IMR-90 (cell line): ENCODE data around the gene WFDC5. TPM values are rescaled to one million over a fixed set of nuclear protein-coding genes. Genes with fewer than 3 reads are reported as not detected.

Source experiments
- ATAC-seq: fragments of 200-7000 bp; cut with Tn5 transposase; 2 replicates; pipeline ENCODE4 v1.9.1; 2020; ENCODE audit warnings: low read depth, mild to moderate bottlenecking, moderate library complexity
- BruUV-seq: library from RNA; stranded (reverse); fragments of 400-500 nt; replicated peaks from 2 replicates; lab custom pipeline; 2021; lab: Mats Ljungman, UMichigan
- CTCF ChIA-PET: fragments of 300-600 bp; formaldehyde crosslinking; extraction: SDS; loops from one replicate; lab custom pipeline; 2021; ENCODE audit warnings: antibody characterized with exemption; lab: Yijun Ruan, JAX
- POLR2A ChIA-PET: fragments of 300-600 bp; sonication (Branson Sonifier 250); formaldehyde crosslinking; loops from one replicate; lab custom pipeline; 2022; ENCODE audit warnings: antibody characterized with exemption; ENCODE audit not compliant: unreplicated experiment; lab: Charles Lee
- DNase-seq: peaks from one replicate; pipeline ENCODE4 v3.0.0; 2013
- H2AFZ ChIP-seq: replicated peaks from 2 replicates; pipeline ENCODE3; 2013; ENCODE audit warnings: low read length, mild to moderate bottlenecking; ENCODE audit not compliant: poor library complexity
- H2AK5ac ChIP-seq: 2 replicates; pipeline ENCODE4 v1.6.1; 2013; ENCODE audit warnings: low read depth, low read length, inconsistent platforms
- H2AK9ac ChIP-seq: replicated peaks from 2 replicates; pipeline ENCODE3; 2013; ENCODE audit warnings: mild to moderate bottlenecking, low read depth, low read length, moderate library complexity; ENCODE audit not compliant: poor library complexity
- H2BK120ac ChIP-seq: 2 replicates; pipeline ENCODE4 v1.6.1; 2013; ENCODE audit warnings: low read depth, low read length, inconsistent platforms
- H2BK15ac ChIP-seq: 3 replicates; pipeline ENCODE4 v1.6.1; 2013; ENCODE audit warnings: low read depth, low read length, inconsistent platforms
- H2BK20ac ChIP-seq: 2 replicates; pipeline ENCODE4 v1.6.1; 2013; ENCODE audit warnings: low read depth, mild to moderate bottlenecking, inconsistent platforms, low read length, moderate library complexity
- H2BK5ac ChIP-seq: 2 replicates; pipeline ENCODE4 v1.6.1; 2013; ENCODE audit warnings: mild to moderate bottlenecking, low read depth, low read length, inconsistent platforms; ENCODE audit not compliant: poor library complexity, severe bottlenecking
- H3K14ac ChIP-seq: replicated peaks from 2 replicates; pipeline ENCODE4 v1.6.1; 2013; ENCODE audit warnings: low read depth, low read length, inconsistent platforms
- H3K18ac ChIP-seq: 2 replicates; pipeline ENCODE4 v1.6.1; 2013; ENCODE audit warnings: low read depth, low read length, control low read depth
- H3K23ac ChIP-seq: 2 replicates; pipeline ENCODE4 v1.6.1; 2013; ENCODE audit warnings: low read depth, low read length, inconsistent platforms
- H3K27ac ChIP-seq: 2 replicates; pipeline ENCODE4 v1.5.1; 2013; ENCODE audit warnings: mild to moderate bottlenecking, control low read depth, low read length; ENCODE audit not compliant: insufficient read depth
- H3K27me3 ChIP-seq: 2 replicates; pipeline ENCODE4 v1.6.1; 2013; ENCODE audit warnings: low read length; ENCODE audit not compliant: control insufficient read depth, insufficient read depth
- H3K36me3 ChIP-seq: 2 replicates; pipeline ENCODE4 v1.6.1; 2013; ENCODE audit warnings: low read length, mixed read lengths; ENCODE audit not compliant: control insufficient read depth, insufficient read depth
- H3K4ac ChIP-seq: 2 replicates; pipeline ENCODE4 v1.6.1; 2013; ENCODE audit warnings: low read depth, low read length, inconsistent platforms
- H3K4me1 ChIP-seq: 2 replicates; pipeline ENCODE4 v1.6.1; 2013; ENCODE audit warnings: low read length, mixed read lengths; ENCODE audit not compliant: control insufficient read depth, insufficient read depth
- H3K4me2 ChIP-seq: 2 replicates; pipeline ENCODE4 v1.6.1; 2013; ENCODE audit warnings: low read depth, mild to moderate bottlenecking, control low read depth, low read length, moderate library complexity
- H3K4me3 ChIP-seq: 2 replicates; pipeline ENCODE4 v1.5.1; 2013; ENCODE audit warnings: low read depth, mild to moderate bottlenecking, control low read depth, low read length, moderate library complexity; ENCODE audit not compliant: insufficient read depth
- H3K56ac ChIP-seq: 2 replicates; pipeline ENCODE4 v1.6.1; 2013; ENCODE audit warnings: low read length, inconsistent platforms; ENCODE audit not compliant: insufficient read depth; ENCODE audit errors: extremely low read depth
- H3K79me1 ChIP-seq, 2 experiments: 2 replicates each; pipeline ENCODE4 v1.6.1; 2013; ENCODE audit warnings: low read length in 2 of 2, inconsistent platforms in 1 of 2, low read depth in 1 of 2
- H3K9ac ChIP-seq: 2 replicates; pipeline ENCODE4 v1.6.1; 2013; ENCODE audit warnings: low read depth, low read length, control low read depth
- H3K9me1 ChIP-seq: 2 replicates; pipeline ENCODE4 v1.6.1; 2013; ENCODE audit warnings: low read length, inconsistent platforms; ENCODE audit not compliant: insufficient read depth
- H3K9me3 ChIP-seq: 2 replicates; pipeline ENCODE4 v1.6.1; 2013; ENCODE audit warnings: low read length; ENCODE audit not compliant: control insufficient read depth, insufficient read depth
- H4K20me1 ChIP-seq: 2 replicates; pipeline ENCODE4 v1.6.1; 2013; ENCODE audit warnings: low read length, inconsistent platforms; ENCODE audit not compliant: insufficient read depth
- H4K5ac ChIP-seq: 2 replicates; pipeline ENCODE4 v1.6.1; 2013; ENCODE audit warnings: mild to moderate bottlenecking, low read depth, low read length, control low read depth
- H4K8ac ChIP-seq, 2 experiments: 2 replicates each; pipeline ENCODE4 v1.6.1; 2013; ENCODE audit warnings: low read depth in 2 of 2, low read length in 2 of 2, control low read depth in 1 of 2, inconsistent platforms in 1 of 2
- H4K91ac ChIP-seq: 2 replicates; pipeline ENCODE4 v1.6.1; 2013; ENCODE audit warnings: low read depth, low read length, inconsistent platforms; ENCODE audit not compliant: insufficient read depth
- BHLHE40 ChIP-seq: fragments of 150-350 bp; IDR thresholded peaks from 2 replicates; pipeline ENCODE4 v1.6.1; 2016; ENCODE audit warnings: mild to moderate bottlenecking, low read depth, low read length
- CEBPB ChIP-seq: IDR thresholded peaks from 2 replicates; pipeline ENCODE4 v1.6.1; 2012; ENCODE audit warnings: low read depth, low read length, improper control_type of control experiment
- CHD1 ChIP-seq: IDR thresholded peaks from 2 replicates; pipeline ENCODE4 v1.6.1; 2012; ENCODE audit warnings: low read depth, low read length, improper control_type of control experiment
- FOS ChIP-seq: fragments of 150-350 bp; IDR thresholded peaks from 2 replicates; pipeline ENCODE4 v1.6.1; 2016; ENCODE audit warnings: low read depth, low read length
- MAFK ChIP-seq: IDR thresholded peaks from 2 replicates; pipeline ENCODE4 v1.6.1; 2012; ENCODE audit warnings: low read depth, low read length, improper control_type of control experiment
- MAZ ChIP-seq: IDR thresholded peaks from 2 replicates; pipeline ENCODE4 v1.6.1; 2012; ENCODE audit warnings: low read depth, mild to moderate bottlenecking, low read length, improper control_type of control experiment, moderate library complexity, borderline replicate concordance
- MXI1 ChIP-seq: IDR thresholded peaks from 2 replicates; pipeline ENCODE4 v1.6.1; 2012; ENCODE audit warnings: low read depth, mild to moderate bottlenecking, low read length, moderate library complexity, borderline replicate concordance
- NFE2L2 ChIP-seq: fragments of 150-350 bp; IDR thresholded peaks from 2 replicates; pipeline ENCODE4 v1.6.1; 2016; ENCODE audit warnings: low read depth, mild to moderate bottlenecking, low read length
- RFX5 ChIP-seq: IDR thresholded peaks from 2 replicates; pipeline ENCODE4 v1.8.0; 2012; ENCODE audit warnings: low read depth, mild to moderate bottlenecking, low read length, moderate library complexity
- SMC3 ChIP-seq: fragments of 150-350 bp; IDR thresholded peaks from 2 replicates; pipeline ENCODE4 v1.6.1; 2016; ENCODE audit warnings: low read depth, mild to moderate bottlenecking, antibody characterized with exemption, low read length, moderate library complexity
- WGBS, 2 experiments: methylation state at CpG; one replicate each; pipeline versions ENCODE4 v1.1.5 to v1.1.7; 2013; ENCODE audit warnings: missing lambda C conversion rate in 2 of 2; ENCODE audit not compliant: insufficient read length in 1 of 2; ENCODE audit errors: extremely low coverage in 2 of 2; 5-methylcytosine and 5-hydroxymethylcytosine counted together
- dilution Hi-C: fragments of 300-500 bp; cut with HindIII; formaldehyde crosslinking; loops from one replicate; pipeline ENCODE4 v1.14.3; 2018; ENCODE audit warnings: low sequenced_read_pairs; ENCODE audit not compliant: unreplicated experiment
- in situ Hi-C: fragments of 300-500 bp; cut with MboI; formaldehyde crosslinking; loops from 3 replicates; pipeline ENCODE4 v1.14.3; 2019; ENCODE audit warnings: low sequenced_read_pairs, inconsistent platforms, mixed read lengths
- intact Hi-C: fragments of 100-400 bp; cut with micrococcal nuclease; formaldehyde crosslinking; loops from 2 replicates; pipeline ENCODE4 v1.10.0; 2022
- polyA plus RNA-seq, 3 experiments: library from polyadenylated mRNA; depleted of rRNA; stranded (reverse); fragments of >200 nt; gene quantifications; 2 replicates each; pipeline ENCODE4 v1.2.3, GENCODE V29; 2012; ENCODE audit warnings: low replicate concordance in 1 of 3
- total RNA-seq: library from RNA; depleted of rRNA; stranded (reverse); fragments of >200 nt; gene quantifications from 2 replicates; pipeline ENCODE4 v1.2.3, GENCODE V29; 2012
- TF ChIP-seq, protein P1 (sequence below): conservative IDR thresholded peaks from 2 replicates; pipeline ENCODE4 v1.5.1; 2012; ENCODE audit warnings: mild to moderate bottlenecking, low read depth, low read length, improper control_type of control experiment
- TF ChIP-seq, protein P2 (sequence below): fragments of 150-350 bp; IDR thresholded peaks from 2 replicates; pipeline ENCODE4 v1.6.1; 2017; ENCODE audit warnings: mild to moderate bottlenecking, antibody characterized with exemption, low read length, low read depth

The WFDC5 gene
- total and polyA plus RNA-seq, 2 of the 4 experiments (the other 2 are of a cell fraction) = not detected

DNA sequence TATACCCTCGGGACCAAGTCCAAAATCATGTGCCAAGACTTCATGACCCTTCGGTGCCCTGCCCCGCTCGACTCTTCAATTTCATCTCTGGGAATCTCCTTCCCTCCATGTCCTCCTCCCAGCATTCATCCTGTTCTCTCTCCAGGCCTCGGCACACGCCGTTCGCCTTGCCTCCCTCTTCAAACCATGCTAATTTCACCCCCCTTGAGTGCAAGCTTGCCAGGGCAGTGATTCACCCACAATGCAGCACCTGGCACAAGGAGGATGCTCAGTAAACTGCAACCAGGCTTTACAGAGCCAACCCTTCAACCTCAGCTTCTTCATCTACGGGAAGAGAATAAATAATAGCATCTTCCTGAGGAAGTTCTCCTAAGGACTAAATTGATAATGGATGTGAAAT lies 18.2 kb downstream of the WFDC5 start:
- Histone ChIP-seq H3K27me3 (peaks cover 44% of the 10 kb centered on the region), H2AK5ac (no peak overlapping the region), H3K23ac (no peak overlapping the region), H2BK5ac (no peak overlapping the region), H3K9me1 (no peaks in the 10 kb centered on the region; the same call in 1 of the 2 replicates), H3K14ac (no peak overlapping the region), H3K27ac (no peak overlapping the region), H4K5ac (no peak overlapping the region), H3K4me2 (no peak overlapping the region), H2AK9ac (no peak overlapping the region), H4K91ac (no peak overlapping the region), H2BK15ac (no peak overlapping the region), H2BK20ac (no peak overlapping the region), H4K20me1 (no peaks in the 10 kb centered on the region), H2AFZ (no peak overlapping the region), H3K36me3 (no peaks in the 10 kb centered on the region), H3K4me3 (no peak overlapping the region), H3K56ac (no peak overlapping the region), H3K18ac (no peak overlapping the region), H3K4ac (no peak overlapping the region), H2BK120ac (no peak overlapping the region), H3K9ac (no peak overlapping the region), H3K79me1 (no peaks in the 10 kb centered on the region), H4K8ac (no peak overlapping the region), H3K4me1 (peaks cover 4% of the 10 kb centered on the region; the same call in 1 of the 2 replicates), H3K9me3 (peaks cover 6% of the 10 kb centered on the region; the same call in 1 of the 2 replicates)
- TF ChIP-seq MAFK = no peak
- no peak for TF ChIP-seq BHLHE40
- TF ChIP-seq, protein P1, sequence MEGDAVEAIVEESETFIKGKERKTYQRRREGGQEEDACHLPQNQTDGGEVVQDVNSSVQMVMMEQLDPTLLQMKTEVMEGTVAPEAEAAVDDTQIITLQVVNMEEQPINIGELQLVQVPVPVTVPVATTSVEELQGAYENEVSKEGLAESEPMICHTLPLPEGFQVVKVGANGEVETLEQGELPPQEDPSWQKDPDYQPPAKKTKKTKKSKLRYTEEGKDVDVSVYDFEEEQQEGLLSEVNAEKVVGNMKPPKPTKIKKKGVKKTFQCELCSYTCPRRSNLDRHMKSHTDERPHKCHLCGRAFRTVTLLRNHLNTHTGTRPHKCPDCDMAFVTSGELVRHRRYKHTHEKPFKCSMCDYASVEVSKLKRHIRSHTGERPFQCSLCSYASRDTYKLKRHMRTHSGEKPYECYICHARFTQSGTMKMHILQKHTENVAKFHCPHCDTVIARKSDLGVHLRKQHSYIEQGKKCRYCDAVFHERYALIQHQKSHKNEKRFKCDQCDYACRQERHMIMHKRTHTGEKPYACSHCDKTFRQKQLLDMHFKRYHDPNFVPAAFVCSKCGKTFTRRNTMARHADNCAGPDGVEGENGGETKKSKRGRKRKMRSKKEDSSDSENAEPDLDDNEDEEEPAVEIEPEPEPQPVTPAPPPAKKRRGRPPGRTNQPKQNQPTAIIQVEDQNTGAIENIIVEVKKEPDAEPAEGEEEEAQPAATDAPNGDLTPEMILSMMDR = no peak
- TF ChIP-seq CEBPB = no peak
- no peak for TF ChIP-seq NFE2L2
- TF ChIP-seq SMC3 = no peak
- TF ChIP-seq MXI1 = no peak
- no peak for TF ChIP-seq FOS
- TF ChIP-seq CHD1 = no peak
- TF ChIP-seq RFX5 = no peak
- TF ChIP-seq, protein P2, sequence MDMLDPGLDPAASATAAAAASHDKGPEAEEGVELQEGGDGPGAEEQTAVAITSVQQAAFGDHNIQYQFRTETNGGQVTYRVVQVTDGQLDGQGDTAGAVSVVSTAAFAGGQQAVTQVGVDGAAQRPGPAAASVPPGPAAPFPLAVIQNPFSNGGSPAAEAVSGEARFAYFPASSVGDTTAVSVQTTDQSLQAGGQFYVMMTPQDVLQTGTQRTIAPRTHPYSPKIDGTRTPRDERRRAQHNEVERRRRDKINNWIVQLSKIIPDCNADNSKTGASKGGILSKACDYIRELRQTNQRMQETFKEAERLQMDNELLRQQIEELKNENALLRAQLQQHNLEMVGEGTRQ = no peak
- TF ChIP-seq MAZ = no peak
- ATAC-seq = no peak
- in situ Hi-C loops = no loop called here
- no peak for DNase-seq
- intact Hi-C loops = loop anchor here (2.0 to 10.0 kb wide), 3 partner anchors 194 to 678 kb away; partner anchors contain the start of gene KCNK15
- ChIA-PET POLR2A (no interaction called here), CTCF (interaction anchor here (1.2 to 4.3 kb wide), 5 partner anchors 10 to 85 kb away, joined by 5 to 40 read pairs (median 15); no protein-coding TSS in a partner anchor)
- 89% methylated on average over 4 of the region's 9 CpGs; no CpG with 5 or more reads in 1 of the 2 experiments for whole genome bisulfite sequencing, 2 experiments
- BruUV-seq = no TSS peak
- dilution Hi-C loops = no loop called here
